C4-2B (cell line): ENCODE results near the gene BTBD17.

Experiments
- ZFX ChIP-seq: fragments of 450-650 bp; IDR thresholded peaks from 2 replicates; pipeline ENCODE4 v1.6.1; 2017
- TF ChIP-seq, protein P1 (sequence below): fragments of 450-650 bp; conservative IDR thresholded peaks from 2 replicates; pipeline ENCODE4 v1.5.1; 2017; ENCODE audit warnings: mild to moderate bottlenecking

DNA sequence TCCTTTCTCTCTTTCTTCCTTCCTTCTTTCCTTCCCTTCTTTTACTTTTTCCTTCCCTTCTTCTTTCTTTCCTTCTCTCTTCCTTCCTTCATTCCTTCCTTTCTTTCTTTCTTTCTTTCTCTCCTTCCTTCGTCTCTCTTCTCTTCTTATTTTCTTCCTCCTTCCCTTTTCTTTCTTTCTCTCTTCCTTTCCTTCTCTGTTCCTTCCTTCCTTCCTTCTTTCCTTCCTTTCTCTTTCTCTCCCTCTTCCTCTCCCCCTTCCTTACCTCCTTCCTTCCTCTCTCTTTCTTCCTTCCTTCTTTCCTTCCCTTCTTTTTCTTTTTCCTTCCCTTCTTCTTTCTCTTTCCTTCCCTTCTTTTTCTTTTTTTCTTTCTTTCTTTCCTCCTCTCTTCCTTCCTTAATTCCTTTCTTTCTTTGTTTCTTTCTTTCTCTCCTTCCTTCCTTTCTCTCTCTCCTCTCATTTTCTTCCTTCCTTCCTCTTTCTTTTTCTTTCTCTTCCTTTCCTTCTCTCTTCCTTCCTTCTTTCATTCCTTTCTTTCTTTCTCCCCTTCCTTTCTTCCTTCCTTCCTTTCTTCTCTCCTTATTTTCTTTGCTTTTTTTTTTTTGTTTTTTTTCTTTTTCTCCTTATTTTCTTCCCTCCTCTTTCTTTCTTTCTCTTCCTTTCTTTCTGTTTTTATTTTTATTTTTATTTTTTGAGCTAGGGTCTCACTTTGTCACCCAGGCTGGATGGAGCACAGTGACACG is 28.4 kb upstream of the BTBD17 start:
- TF ChIP-seq, protein P1, sequence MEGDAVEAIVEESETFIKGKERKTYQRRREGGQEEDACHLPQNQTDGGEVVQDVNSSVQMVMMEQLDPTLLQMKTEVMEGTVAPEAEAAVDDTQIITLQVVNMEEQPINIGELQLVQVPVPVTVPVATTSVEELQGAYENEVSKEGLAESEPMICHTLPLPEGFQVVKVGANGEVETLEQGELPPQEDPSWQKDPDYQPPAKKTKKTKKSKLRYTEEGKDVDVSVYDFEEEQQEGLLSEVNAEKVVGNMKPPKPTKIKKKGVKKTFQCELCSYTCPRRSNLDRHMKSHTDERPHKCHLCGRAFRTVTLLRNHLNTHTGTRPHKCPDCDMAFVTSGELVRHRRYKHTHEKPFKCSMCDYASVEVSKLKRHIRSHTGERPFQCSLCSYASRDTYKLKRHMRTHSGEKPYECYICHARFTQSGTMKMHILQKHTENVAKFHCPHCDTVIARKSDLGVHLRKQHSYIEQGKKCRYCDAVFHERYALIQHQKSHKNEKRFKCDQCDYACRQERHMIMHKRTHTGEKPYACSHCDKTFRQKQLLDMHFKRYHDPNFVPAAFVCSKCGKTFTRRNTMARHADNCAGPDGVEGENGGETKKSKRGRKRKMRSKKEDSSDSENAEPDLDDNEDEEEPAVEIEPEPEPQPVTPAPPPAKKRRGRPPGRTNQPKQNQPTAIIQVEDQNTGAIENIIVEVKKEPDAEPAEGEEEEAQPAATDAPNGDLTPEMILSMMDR, result no peak
- no peak for TF ChIP-seq ZFX
